Rectal smooth muscle tissue (tissue), 1 donor: ENCODE results near the gene CMSS1.

Source experiments
- H3K27ac ChIP-seq: one replicate; pipeline ENCODE4 v1.7.0; 2013; ENCODE audit warnings: low read depth, low read length, inconsistent platforms
- H3K27me3 ChIP-seq: one replicate; pipeline ENCODE4 v1.7.0; 2013; ENCODE audit warnings: low read length; ENCODE audit not compliant: control insufficient read depth, insufficient read depth
- H3K36me3 ChIP-seq: one replicate; pipeline ENCODE4 v1.7.0; 2013; ENCODE audit warnings: low read length; ENCODE audit not compliant: control insufficient read depth, insufficient read depth
- H3K4me1 ChIP-seq: one replicate; pipeline ENCODE4 v1.7.0; 2013; ENCODE audit warnings: low read length; ENCODE audit not compliant: control insufficient read depth, insufficient read depth
- H3K4me3 ChIP-seq: one replicate; pipeline ENCODE4 v1.7.0; 2013; ENCODE audit warnings: low read length
- H3K9ac ChIP-seq: one replicate; pipeline ENCODE4 v1.7.0; 2013; ENCODE audit warnings: low read length

Gene CMSS1

DNA sequence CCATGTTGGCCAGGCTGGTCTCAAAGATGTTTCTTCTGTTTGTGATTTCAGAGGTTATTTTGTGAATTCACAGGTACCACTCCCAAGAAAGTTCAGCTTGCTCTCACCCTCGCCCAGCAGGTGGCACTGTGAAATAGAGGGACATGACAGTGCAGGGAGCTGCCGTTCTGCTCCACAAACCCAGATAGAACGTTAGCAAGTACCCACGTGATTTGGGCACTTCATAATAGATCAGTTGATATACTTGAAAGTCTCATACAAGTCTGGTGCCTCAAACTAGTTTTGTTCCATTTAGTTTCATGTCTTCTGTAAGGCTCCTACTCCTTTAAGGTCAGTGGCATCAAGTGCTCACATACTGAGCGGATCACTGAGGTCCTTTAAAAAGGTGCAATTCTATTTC, 251.2 kb downstream of the CMSS1 start:
- peak overlapping the region; percentile 25 for H3K27ac ChIP-seq
- no peak overlapping the region for H3K4me3 ChIP-seq
- H3K4me1 ChIP-seq: peaks cover 4% of the 10 kb centered on the region

DNA sequence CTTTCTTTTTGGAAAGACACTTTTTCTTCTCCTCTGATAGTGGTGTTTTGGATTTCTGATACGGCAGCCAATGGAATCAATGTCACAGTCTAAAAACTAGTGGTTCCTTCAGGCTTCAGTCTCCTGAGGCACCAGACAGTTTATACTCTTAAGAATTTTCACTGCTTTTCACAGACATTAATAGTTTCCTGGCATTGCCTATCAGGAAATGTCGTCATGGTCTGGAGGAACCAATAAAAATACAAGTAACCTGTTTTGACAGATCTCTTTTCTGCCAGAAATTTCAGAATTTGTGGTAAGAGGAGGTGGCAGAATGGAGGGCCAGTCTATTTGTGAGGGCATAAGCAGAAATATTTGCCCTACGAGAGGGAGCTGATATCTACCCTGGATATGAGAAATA, 251.8 kb downstream of the CMSS1 start:
- H3K27me3 ChIP-seq: no peaks in the 10 kb centered on the region
- no peaks in the 10 kb centered on the region for H3K36me3 ChIP-seq
- peaks cover 8% of the 10 kb centered on the region for H3K4me1 ChIP-seq
- peak overlapping the region; percentile 25 for H3K27ac ChIP-seq
- H3K4me3 ChIP-seq: no peak overlapping the region
- no peak overlapping the region for H3K9ac ChIP-seq

More for the DNA sequence above, 251.2 kb downstream of the CMSS1 start:
- Histone ChIP-seq H3K27me3 (no peaks in the 10 kb centered on the region), H3K9ac (no peak overlapping the region), H3K36me3 (no peaks in the 10 kb centered on the region)

DNA sequence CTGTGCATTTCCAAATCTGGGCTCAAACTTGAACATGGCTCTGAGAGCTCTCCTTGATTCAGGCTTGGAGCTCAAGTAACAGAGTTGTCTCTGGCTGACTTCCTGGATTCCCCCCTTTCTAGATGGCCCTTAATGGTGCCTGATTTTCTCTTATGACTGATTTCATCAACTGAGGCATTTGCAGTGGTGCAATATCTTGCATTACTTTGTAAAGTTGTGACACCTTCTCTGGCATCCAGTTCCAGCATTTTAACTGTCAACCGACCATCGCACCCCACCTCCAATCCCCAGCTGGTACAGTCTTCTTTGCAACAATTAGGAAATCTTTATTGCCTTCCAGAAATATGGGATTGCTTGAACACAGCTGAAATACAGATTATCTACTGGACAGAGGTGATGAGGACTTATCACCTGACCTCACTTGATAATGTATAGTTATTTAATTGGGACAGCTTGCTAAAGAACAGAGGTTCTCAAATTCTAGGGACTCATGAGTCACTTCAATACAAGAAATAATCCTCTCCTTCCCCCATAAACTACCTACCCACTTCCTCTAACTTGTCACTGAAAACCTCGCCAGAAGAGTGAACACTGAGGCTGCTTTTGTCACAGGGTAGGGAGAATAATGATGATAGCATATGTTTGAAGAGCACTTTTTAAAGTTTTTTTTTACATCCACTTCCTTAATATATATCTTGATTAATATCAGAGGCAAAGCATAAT, 254.8 kb downstream of the CMSS1 start:
- H3K27ac ChIP-seq: no peak overlapping the region
- peaks cover 15% of the 10 kb centered on the region for H3K4me1 ChIP-seq
- no peak overlapping the region for H3K4me3 ChIP-seq
- no peaks in the 10 kb centered on the region for H3K36me3 ChIP-seq
- H3K27me3 ChIP-seq: no peaks in the 10 kb centered on the region
- no peak overlapping the region for H3K9ac ChIP-seq

DNA sequence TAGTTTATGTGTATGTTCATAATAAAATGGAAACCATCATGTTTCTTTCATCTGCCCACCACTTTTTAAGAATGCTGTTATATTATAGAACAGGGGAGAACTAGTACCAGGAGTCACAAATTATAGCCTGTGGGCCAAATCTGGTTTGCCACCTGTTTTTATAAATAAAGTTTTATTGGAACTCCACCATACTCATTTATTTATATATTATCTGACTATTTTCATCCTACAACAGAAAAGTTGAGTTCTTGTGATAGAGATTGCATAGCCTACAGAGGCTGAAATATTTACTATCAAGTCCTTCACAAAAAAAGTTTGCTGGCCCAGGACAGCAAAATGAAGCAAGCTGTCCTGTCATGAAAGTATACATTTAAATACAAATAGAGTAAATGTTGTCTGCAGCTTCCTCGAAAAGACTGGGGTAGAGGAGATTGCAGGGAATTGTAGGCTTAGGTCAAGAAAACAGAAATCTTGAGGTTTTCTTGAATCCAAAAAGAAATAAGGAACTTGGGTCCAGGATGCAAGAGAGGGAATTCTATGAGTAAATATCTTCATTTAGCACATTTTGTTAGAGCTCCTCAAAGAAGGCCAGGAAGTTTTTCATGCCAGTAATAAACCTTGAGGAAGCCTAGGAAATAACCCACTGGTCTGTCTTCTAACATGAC, 255.5 kb downstream of the CMSS1 start:
- no peak overlapping the region for H3K9ac ChIP-seq
- H3K27ac ChIP-seq: peak overlapping the region; percentile 87
- H3K4me3 ChIP-seq: no peak overlapping the region
- H3K36me3 ChIP-seq: no peaks in the 10 kb centered on the region
- H3K27me3 ChIP-seq: no peaks in the 10 kb centered on the region
- H3K4me1 ChIP-seq: peaks cover 17% of the 10 kb centered on the region

DNA sequence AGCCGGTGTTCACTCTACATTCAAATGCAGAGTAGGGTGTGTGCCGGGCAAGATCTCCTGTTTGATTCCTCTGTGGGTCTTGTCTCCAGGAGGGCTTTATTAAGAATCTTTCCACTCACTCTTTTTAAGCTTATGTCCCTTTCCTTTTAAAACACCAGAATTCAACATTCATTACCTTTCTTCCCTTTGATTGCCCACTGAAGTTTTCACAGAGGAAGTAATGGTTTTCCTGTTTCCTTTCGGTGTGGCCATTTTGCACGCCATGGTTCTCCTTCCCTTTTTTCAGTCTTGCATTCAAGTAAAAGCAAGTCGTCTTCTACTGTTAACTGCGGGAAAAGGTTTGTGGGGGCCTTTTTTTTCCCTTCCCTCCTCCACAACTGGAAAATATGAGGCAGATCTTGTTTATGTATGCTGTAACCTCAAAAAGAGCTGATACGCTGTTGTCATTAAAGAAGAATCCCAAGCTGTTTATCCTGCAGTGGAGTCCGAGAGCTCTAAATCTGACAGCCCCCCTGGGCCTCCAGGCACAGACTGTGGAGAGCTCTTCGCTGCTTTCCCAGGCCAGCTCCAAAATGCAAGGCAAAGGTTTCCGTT, 256.1 kb downstream of the CMSS1 start:
- Histone ChIP-seq H3K36me3 (no peaks in the 10 kb centered on the region), H3K27me3 (no peaks in the 10 kb centered on the region), H3K27ac (peak overlapping the region; percentile 87), H3K4me3 (peak overlapping the region; percentile 24), H3K4me1 (peaks cover 17% of the 10 kb centered on the region), H3K9ac (no peak overlapping the region)

DNA sequence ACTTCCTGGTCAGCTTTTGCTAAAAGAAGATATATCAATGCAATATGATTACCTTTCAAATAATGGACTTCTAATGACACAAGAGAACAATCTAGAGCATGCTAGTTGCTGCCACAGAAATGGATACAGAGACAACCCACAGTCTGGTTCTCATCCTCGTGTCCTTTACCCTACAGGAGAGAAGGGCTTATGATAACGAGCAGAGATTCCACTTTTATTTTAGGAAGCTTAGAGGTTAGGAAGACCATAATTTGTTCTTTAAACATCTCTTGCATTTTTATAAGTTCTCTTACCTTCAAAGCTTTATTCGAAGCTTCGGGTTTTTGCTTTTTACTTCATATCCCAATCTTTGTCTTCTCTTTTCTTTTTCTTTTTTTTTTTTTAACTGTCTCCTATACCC, 257.5 kb downstream of the CMSS1 start:
- no peak overlapping the region for H3K9ac ChIP-seq
- H3K4me1 ChIP-seq: peaks cover 15% of the 10 kb centered on the region
- peak overlapping the region; percentile 64 for H3K27ac ChIP-seq
- no peaks in the 10 kb centered on the region for H3K27me3 ChIP-seq
- H3K36me3 ChIP-seq: no peaks in the 10 kb centered on the region
- H3K4me3 ChIP-seq: no peak overlapping the region

DNA sequence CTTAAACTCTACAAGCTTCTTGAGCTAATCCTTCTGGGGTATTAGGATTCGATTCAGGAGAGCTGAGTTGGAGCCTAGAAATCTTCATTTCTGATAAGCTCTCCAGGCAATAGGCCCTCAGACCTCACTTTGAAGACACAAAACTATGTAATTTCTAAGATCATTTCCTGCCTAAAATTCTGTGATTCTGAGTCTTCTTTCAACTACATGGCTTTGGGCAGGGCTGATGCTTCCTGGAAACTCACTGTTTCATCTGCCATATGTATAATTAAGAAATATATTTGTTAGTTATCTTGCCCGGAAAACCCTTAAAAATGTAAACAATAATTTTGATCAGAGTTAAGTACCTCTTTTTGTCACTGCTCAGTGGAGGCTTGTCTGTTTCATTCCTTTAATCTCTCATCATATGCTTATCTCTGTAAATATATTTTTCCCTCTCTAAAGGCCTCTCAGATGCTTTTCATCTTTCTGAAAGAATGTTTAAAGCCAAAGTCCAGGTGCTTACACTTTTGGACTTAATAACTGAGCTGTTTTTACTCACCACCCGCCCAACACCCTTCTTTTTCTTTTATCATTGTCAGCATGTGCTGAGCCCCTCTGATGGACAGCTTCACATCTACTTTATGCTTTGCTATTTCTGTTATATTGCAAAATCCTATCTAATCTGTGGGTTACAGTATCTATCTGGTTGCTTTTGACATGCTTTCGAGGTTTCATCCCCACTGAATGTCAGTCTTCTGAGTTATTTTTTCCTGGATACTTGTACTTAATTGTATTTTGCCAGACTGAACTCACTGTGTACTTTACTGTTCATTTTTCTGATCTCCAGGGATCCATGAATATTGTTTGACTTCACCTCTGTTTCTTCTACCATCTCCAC, 258.4 kb downstream of the CMSS1 start:
- Histone ChIP-seq H3K4me1 (peaks cover 23% of the 10 kb centered on the region), H3K27ac (peak overlapping the region; percentile 64), H3K9ac (no peak overlapping the region)

DNA sequence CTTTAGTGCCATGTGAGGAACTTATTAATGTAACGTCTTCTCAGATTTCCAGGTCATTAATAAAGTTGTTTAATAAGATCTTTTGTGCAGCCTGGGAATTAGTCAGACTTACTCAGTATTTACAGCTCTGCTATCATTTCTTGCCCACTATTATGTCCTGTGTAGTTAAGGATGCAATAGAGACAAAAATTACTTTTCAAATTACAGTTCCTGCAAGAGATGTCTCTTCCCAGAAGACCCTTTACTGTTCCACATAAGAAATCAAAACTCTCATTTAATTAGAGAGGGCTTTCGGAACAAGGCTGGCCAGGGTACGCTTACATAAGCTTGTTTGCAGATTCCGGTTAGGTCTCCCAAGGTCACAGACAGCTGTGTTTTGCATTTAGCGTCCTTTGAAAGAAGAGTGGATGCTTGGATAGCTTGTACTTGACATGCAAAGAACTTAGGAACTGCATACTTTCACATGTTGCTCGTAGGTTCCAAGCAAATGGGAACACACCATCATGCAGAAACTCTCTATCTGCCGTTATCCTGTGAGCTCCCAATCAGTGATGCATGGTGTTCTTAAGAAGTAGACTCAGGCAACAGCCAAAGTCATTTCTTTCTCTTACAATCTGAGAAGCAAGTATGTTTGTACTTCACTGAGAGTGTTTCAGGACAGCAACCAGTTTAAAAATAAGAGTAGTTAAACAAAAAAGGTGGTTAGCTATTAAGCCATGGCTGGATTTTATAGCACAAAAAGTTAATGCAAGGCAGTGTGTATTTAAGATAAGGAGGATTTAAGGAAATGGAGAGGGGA, 259.3 kb downstream of the CMSS1 start:
- H3K4me3 ChIP-seq: no peak overlapping the region
- H3K27ac ChIP-seq: peak overlapping the region; percentile 64
- H3K36me3 ChIP-seq: no peaks in the 10 kb centered on the region
- no peaks in the 10 kb centered on the region for H3K27me3 ChIP-seq
- peaks cover 23% of the 10 kb centered on the region for H3K4me1 ChIP-seq
- no peak overlapping the region for H3K9ac ChIP-seq

More for the DNA sequence above, 258.4 kb downstream of the CMSS1 start:
- no peaks in the 10 kb centered on the region for H3K27me3 ChIP-seq
- no peak overlapping the region for H3K4me3 ChIP-seq
- H3K36me3 ChIP-seq: no peaks in the 10 kb centered on the region

DNA sequence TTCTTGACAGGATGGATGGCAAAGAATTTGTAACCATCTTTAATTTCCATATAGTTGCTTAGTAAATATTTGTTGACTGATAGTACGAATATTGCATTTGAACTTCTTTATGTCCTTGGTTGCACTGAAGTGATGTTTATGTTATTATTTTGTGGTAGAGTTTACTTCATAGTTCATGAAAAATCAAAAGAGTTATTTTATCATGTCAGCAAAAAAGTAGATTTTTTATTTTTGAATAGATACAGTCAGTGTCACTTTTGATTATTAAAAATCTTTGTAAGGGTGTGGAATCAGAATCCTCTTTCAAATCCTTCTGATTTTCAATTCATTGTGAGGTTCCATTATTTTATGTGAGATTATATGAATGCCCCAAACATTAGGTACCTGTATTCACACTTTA, 261.7 kb downstream of the CMSS1 start:
- Histone ChIP-seq H3K27ac (no peak overlapping the region), H3K9ac (no peak overlapping the region), H3K4me3 (no peak overlapping the region), H3K36me3 (no peaks in the 10 kb centered on the region), H3K27me3 (no peaks in the 10 kb centered on the region), H3K4me1 (peaks cover 18% of the 10 kb centered on the region)

DNA sequence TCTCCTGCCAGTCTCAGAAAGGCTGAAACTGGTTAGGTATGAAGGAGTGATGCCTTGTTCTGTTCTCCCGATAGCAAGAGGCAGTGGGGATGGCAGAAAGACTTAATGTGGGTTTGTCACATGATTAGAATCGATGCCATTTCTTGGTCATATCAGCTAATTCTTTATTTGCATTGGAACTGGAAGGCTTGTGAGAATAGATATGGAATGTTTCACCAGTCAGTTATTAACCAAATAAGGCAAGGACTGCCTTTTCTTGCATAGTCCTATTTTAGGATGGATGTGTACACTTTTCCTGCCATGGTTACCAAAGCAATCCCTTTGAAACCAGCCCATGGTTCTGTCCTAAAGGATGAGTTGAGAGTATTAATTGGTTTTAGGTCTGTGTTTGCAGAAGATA, 262.9 kb downstream of the CMSS1 start:
- H3K27ac ChIP-seq: peak overlapping the region; percentile 18

DNA sequence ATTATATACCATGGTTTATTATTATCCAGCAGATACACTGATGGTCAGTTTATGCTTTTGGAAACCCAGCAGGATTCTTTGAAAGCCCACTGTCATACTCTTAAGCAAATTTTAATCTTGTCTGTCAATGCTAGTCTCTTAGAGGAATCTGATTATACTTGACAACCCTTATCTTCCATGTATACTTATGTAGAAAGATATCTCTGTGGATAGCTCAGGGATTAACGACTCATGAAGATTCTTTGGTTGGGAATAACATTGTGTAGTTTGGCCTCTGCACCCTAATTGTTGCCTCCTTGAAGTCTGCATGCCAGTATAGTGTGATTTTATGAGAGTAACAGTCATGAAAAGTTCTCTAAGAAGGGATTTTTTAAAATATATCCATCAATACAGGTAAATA, 263.6 kb downstream of the CMSS1 start:
- Histone ChIP-seq H3K27ac (peak overlapping the region; percentile 18), H3K4me1 (peaks cover 18% of the 10 kb centered on the region), H3K9ac (no peak overlapping the region)

More for the DNA sequence above, 262.9 kb downstream of the CMSS1 start:
- Histone ChIP-seq H3K4me1 (peaks cover 18% of the 10 kb centered on the region), H3K36me3 (no peaks in the 10 kb centered on the region), H3K9ac (no peak overlapping the region), H3K27me3 (no peaks in the 10 kb centered on the region), H3K4me3 (no peak overlapping the region)

More for the DNA sequence above, 263.6 kb downstream of the CMSS1 start:
- no peak overlapping the region for H3K4me3 ChIP-seq
- H3K27me3 ChIP-seq: no peaks in the 10 kb centered on the region
- H3K36me3 ChIP-seq: no peaks in the 10 kb centered on the region
